Left colon (tissue), 2 donors: ENCODE measurements around the gene FLVCR2. TPM values are rescaled to one million over a fixed set of nuclear protein-coding genes. Genes with fewer than 3 reads are reported as not detected.
"Not testable (repeated sequence)": the region's sequence is repeated elsewhere in the genome, so short reads cannot be mapped to it uniquely, and the experiment has no call there.

Experiments used
- ATAC-seq: fragments of 200-7000 bp; cut with Tn5 transposase; one replicate; pipeline ENCODE4 v1.9.1; 2020; ENCODE audit warnings: mild to moderate bottlenecking, moderate library complexity
- DNase-seq, 2 donors: peaks; one replicate each; pipeline ENCODE4 v3.0.0-alpha.2; 2020
- intact Hi-C, 2 donors: fragments of 100-400 bp; cut with DNase I in 1 of 2; cut with micrococcal nuclease in 1 of 2; formaldehyde crosslinking; loops; one replicate each; pipeline versions ENCODE4 v1.11.2 to v1.14.0; 2022; cut with DNase I, micrococcal nuclease
- total RNA-seq, 2 donors: library from RNA; stranded (reverse); fragmentation: NEBNext Ultra II Directional; extraction: Animal tissue kit (Norgen Biotek cat#: 25700); gene quantifications; one replicate each; pipeline ENCODE4 v1.2.1, GENCODE V29; 2021
- donor health status: DM: no; HTN: no; CAD: no.
- donor health status: DM: yes; HTN: yes; CAD: no.

Gene FLVCR2
- total RNA-seq, 2 donors from 2014 or later, result 19.8 to 42.1 TPM

- intact Hi-C loops, result no loop called here
- DNase-seq (no peak), ATAC-seq (no peak)
These were observed 111.6 kb downstream of the FLVCR2 start for GRCh38 chr14:75690010-75690409.

- ATAC-seq, DNase-seq, intact Hi-C loops: not testable (repeated sequence)
These were observed 116.6 kb downstream of the FLVCR2 start for GRCh38 chr14:75695025-75695424.

- intact Hi-C loops, result no loop called here
- ATAC-seq (no peak), DNase-seq (no peak)
These were observed 119.0 kb downstream of the FLVCR2 start for GRCh38 chr14:75697386-75697785.

Other genes starting within 250 kb of the FLVCR2 start
- gene JDP2, start 150.6 kb upstream of the FLVCR2 start, total RNA-seq, result 10 to 100 TPM; 29.5 to 40.1 TPM
- gene BATF, start 56.2 kb upstream of the FLVCR2 start, total RNA-seq, result 1 to 10 TPM in 1 of 2 donors, under 1 TPM in 1; 0.67 to 1.3 TPM
- 10 to 100 TPM; 16.2 to 27.7 TPM for gene ERG28, start 82.3 kb downstream of the FLVCR2 start, total RNA-seq
- 10 to 100 TPM; 25.9 to 34.1 TPM for gene TTLL5, start 82.6 kb downstream of the FLVCR2 start, total RNA-seq